Endothelial cell of umbilical vein (primary cell): Measurements from ENCODE around the gene GTPBP2.

ENCODE experiments used
- EZH2 ChIP-seq: IDR thresholded peaks from 2 replicates; pipeline ENCODE4 v1.6.1; 2012; ENCODE audit warnings: borderline replicate concordance, low read depth, mild to moderate bottlenecking, moderate library complexity, low read length, inconsistent platforms; ENCODE audit not compliant: severe bottlenecking
- POLR2A ChIP-seq: IDR thresholded peaks from 2 replicates; pipeline ENCODE4 v1.6.1; 2012; ENCODE audit warnings: low read depth, mild to moderate bottlenecking, control low read depth, low read length
- POLR2AphosphoS5 ChIP-seq: IDR thresholded peaks from 2 replicates; pipeline ENCODE4 v1.6.1; 2012; ENCODE audit warnings: low read depth, mild to moderate bottlenecking, control low read depth, low read length, moderate library complexity; ENCODE audit not compliant: insufficient read depth
- TF ChIP-seq, protein P1 (sequence below), 2 donors: IDR thresholded peaks; 1 replicate in 1 of 2; 2 replicates in 1 of 2; pipeline ENCODE4 v1.5.1; 2011; ENCODE audit warnings: low read length in 2 of 2, mild to moderate bottlenecking in 2 of 2, moderate library complexity in 2 of 2, control low read depth in 1 of 2, inconsistent platforms in 1 of 2, low read depth in 1 of 2; ENCODE audit not compliant: insufficient read depth in 1 of 2; ENCODE audit errors: extremely low read depth in 1 of 2

DNA sequence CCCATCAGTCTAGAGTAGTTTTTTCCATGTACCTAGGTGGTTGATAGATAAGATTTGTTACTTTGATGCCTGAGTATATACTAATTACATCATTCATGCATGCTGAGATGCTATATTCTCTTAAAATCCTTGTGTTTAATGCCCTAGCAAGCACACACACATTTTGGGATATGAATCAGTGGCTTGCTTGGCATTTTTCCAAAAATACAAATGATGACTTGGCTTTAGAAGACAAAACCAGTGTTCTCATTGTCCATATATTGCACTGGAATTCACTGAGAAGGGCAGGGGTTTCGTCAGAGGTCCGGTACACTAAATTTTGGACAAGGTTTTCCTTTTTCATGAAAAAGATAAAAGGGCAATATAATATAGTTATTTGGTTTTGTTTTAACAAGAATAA, 24.9 kb downstream of the GTPBP2 start:
- TF ChIP-seq, protein P1, sequence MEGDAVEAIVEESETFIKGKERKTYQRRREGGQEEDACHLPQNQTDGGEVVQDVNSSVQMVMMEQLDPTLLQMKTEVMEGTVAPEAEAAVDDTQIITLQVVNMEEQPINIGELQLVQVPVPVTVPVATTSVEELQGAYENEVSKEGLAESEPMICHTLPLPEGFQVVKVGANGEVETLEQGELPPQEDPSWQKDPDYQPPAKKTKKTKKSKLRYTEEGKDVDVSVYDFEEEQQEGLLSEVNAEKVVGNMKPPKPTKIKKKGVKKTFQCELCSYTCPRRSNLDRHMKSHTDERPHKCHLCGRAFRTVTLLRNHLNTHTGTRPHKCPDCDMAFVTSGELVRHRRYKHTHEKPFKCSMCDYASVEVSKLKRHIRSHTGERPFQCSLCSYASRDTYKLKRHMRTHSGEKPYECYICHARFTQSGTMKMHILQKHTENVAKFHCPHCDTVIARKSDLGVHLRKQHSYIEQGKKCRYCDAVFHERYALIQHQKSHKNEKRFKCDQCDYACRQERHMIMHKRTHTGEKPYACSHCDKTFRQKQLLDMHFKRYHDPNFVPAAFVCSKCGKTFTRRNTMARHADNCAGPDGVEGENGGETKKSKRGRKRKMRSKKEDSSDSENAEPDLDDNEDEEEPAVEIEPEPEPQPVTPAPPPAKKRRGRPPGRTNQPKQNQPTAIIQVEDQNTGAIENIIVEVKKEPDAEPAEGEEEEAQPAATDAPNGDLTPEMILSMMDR (IDR thresholded peaks at IDR 0.05; ENCODE audit: extremely low read depth in 1 of 2, insufficient read depth in 1 of 2, low read depth in 1 of 2, low read length in 2 of 2) = no peak
- no peak for TF ChIP-seq EZH2
- no peak for TF ChIP-seq POLR2AphosphoS5
- no peak for TF ChIP-seq POLR2A
